ENCODE measurements around the gene FBXO4.

The FBXO4 gene, protein sequence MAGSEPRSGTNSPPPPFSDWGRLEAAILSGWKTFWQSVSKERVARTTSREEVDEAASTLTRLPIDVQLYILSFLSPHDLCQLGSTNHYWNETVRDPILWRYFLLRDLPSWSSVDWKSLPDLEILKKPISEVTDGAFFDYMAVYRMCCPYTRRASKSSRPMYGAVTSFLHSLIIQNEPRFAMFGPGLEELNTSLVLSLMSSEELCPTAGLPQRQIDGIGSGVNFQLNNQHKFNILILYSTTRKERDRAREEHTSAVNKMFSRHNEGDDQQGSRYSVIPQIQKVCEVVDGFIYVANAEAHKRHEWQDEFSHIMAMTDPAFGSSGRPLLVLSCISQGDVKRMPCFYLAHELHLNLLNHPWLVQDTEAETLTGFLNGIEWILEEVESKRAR

DNA sequence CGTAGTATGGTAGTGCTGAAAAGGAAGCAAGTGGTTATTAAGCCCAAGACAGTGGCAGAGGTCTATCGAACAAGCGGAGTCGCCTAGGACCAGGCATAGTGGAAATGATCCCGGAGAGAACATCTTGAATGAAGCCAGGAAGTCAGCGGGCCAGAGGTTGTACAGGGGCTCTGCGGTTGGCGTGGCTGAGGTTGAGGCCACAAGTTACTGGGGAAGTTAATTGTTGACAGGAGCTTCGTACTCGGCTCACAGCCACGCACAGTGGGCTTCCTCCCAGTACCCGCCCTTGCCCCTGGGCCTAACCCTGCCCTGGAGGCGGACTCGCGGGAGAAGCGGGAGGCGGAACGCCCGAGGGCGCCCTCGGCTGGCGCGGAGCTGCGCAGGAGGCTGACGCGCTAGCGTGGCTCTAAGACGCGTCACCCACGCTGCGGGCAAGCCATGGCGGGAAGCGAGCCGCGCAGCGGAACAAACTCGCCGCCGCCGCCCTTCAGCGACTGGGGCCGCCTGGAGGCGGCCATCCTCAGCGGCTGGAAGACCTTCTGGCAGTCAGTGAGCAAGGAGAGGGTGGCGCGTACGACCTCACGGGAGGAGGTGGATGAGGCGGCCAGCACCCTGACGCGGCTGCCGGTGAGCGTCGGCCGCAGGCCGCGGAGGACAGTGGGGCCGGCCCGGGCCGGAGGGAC lies at the start of gene FBXO4:
Gene FBXO4 (plus strand): TSS at position 410 of the 683 bp plus-strand sequence. CDS start 29 bp downstream, at position 439.
- peak; percentile 57 to 78 for DNase-seq (ENCODE audit: extremely low read depth in 1 of 2, low read depth in 1 of 2)

DNA sequence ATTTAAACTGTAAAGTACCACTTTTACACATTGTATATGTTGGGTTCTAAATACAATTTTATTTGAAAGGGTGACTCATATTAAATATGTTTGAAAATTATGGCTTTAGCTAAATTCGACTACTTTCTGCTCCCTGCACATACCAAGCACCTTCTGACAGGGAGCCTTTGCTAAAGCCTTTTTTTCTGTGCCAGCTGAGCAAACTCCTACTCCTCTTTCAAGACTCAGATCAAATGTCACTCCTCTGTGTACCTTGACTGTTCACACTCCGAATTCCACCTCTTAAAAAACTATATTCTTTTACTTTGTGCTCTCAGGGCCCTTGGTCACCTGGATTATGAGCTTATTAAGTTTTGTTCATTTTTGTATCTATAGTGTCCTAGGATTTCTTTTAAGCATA lies 48.4 kb upstream of the FBXO4 start:
- DNase-seq (ENCODE audit: extremely low read depth in 1 of 2, low read depth in 1 of 2): no peak

DNA sequence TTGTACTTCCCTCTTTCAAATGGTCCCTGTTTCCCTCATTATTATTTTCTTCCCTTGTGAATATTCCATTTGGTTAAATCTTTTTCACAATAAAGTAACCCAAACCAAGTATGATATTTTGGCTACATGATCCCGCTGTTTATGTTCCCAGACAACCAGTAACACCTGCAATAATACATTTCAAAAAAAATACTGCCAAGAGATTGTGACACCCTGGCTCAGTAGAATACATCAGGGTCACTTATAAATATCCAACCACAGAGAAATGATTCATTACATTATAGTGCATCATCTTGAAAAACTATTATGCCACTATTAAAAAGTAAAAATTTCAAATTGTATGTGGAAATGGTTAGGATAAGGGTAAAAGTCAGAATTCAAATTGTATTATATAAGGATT lies 47.7 kb upstream of the FBXO4 start:
- no peak for DNase-seq (ENCODE audit: extremely low read depth in 1 of 2, low read depth in 1 of 2)

DNA sequence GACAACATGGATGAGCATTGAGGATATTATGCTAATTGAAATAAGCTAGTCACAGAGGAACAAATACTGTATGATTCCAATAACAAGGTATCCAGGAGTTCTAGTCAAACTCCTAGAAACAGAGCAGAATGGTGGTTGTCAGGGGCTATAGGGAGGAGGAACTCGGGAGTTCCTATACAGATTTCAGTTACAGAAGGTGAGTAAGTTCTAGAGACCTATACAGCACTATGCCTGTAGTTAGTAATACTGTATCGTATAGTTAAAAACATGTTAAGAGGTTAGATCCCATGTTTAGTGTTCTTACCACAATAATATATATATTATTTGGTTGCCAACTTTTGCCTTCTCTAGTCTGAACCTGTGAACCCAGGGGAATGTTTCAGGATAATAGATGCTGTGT lies 46.9 kb upstream of the FBXO4 start:
- DNase-seq (ENCODE audit: extremely low read depth in 1 of 2, low read depth in 1 of 2): no peak

DNA sequence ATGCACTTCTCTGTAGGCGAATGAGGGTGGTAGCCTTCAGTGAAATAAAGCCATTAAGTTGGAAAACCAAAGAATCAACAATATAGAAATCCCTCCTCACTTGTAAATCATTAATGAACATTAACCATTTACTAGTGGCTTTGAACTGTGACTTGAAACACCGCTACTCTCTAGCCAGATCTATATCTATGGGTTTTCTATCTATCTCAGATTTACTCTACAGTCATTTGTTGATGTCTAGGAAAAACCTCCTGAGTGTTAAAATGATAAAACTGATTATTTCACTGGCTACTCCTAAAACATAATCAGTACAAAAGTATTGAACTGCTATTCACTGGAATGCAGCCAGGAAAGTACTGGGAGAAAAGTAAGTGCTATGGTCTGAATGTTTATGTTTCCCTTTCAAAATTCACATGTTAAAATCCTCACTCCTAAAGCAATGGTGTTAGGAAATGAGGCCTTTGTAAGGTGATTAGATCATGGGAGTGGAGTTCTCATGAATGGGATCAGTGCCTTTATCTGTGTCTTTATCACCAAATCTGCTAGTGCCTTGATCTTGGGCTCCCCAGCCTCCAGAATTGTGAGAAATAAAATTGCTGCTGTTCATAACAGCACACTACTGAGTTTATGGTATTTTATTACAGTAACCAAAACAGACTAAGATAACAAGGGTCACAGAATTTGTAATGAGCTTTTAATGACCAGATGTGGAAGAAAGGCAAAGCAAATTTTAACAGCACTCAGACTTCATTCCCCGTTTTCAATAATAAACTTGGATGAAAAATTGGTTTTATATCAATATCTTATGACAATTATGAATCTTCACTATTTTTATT lies 46.2 kb upstream of the FBXO4 start:
- DNase-seq (ENCODE audit: extremely low read depth in 1 of 2, low read depth in 1 of 2): no peak

DNA sequence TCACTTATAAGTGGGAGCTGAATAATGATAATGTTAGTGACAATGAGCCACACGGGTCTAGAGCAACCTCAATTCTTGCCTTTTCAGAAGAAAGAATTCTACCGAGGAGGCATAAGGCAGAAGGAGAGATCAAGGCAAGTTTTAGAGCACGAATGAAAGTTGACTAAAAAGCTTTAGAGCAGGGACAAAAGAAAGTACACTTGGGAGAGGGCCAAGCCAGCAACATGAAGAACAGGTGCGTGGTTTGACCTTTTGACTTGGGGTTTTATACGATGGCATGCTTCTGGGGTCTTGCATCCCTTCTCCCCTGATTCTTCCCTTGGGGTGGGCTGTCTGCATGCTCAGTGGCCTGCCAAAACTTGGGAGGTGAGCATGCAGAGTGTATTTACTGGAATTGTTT lies 42.3 kb upstream of the FBXO4 start:
- no peak for DNase-seq (ENCODE audit: extremely low read depth in 1 of 2, low read depth in 1 of 2)

DNA sequence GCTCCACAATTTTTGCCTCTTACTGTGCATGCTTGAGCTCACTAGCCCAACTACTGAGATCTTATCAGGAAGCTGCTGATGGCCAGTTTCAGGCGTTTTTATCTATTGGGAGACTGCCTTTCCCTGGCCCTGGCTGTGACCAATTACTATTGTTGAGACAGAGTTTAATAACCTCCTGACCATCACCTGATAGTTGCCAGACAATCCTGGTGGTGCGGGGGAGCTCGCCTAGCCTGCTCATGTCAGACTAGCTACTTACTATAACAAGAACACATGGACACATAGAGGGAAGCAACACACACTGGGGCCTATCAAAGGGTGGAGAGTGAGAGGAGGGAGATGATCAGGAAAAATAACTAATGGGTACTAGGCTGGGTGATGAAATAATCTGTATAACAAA lies 41.8 kb upstream of the FBXO4 start:
- no peak for DNase-seq (ENCODE audit: extremely low read depth in 1 of 2, low read depth in 1 of 2)

DNA sequence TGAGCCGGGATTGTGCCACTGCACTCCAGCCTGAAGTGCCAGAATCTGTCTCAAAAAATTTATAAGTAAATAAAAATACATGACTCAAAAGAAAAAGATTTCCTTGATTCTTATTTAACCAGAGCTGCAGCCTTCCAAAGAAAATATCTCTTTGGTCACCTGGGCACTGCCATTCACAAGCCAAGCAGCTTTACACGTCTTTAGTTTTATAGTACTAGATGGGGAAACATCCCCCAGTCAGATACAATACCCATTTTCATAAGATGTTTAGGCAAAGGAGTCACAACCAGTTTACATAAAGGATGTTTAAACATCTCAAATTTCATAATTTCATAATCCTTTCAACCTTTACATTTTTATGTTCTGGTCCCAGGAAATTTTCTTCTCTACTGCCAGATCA lies 41.1 kb upstream of the FBXO4 start:
- no peak for DNase-seq (ENCODE audit: extremely low read depth in 1 of 2, low read depth in 1 of 2)

DNA sequence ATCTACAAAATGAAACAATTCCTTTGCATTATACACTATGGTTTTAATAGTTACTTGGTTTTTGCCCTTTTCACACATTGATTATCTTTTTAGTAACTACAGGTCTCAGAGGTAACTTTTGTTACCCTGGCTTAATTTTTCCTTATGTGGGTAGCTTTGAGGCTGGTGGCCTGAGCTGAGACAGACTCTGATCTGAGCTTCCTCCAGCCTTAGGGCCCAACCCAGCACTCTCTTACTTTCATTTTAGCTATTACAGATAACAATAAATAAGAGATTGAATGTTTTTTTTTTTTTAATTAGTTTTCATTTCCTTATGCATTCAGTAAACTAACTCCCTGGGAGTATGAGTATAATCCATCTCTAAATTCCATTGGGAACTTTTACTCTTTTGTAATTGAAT lies 39.8 kb upstream of the FBXO4 start:
- DNase-seq (ENCODE audit: extremely low read depth in 1 of 2, low read depth in 1 of 2): no peak

DNA sequence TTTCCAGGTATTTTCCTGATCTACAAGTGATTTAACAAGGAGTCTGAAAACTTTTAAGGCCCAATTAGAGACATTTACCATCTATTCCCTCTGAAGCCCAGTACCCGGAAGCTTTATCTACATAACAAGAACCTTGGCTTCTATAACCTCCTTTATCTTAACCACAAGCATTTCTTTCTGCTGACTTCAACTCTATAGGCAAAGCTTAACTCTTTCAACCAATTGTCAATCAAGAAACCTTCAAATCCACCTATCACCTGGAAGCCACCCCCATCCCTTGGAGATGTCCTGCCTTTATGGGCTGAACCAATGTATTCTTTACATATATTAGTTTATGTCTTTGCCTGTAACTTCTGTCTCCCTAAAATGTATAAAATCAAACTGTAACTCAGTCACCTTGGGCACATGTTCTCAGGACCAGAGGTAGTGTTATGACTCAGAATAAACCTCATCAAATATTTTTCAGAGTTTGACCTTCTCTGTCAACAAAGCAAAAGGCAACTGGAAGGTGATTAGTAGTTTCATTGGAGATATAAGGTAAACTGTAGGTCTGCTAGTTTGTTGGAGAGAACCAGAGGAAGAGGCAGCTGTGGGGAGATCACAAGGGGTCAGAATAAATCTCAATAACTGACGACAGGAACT lies 33.9 kb upstream of the FBXO4 start:
- no peak for DNase-seq (ENCODE audit: extremely low read depth in 1 of 2, low read depth in 1 of 2)

DNA sequence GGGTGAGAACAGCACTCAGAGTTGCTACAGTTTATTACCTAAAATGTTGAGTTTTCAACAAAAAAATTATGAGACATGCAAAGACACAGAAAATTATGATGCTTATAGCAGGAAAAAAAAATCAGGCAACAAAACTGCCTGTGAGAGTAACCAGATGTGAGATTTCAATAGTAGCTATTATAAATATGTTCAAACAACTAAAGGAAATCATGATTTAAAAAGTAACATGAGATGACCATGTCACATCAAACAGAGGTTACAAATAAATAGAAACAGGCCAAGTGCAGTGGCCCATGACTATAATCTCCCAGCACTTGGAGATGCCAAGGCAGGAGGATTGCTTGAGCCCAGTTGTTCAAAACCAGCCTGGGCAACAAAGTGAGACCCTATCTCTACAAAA lies 33.0 kb upstream of the FBXO4 start:
- DNase-seq (ENCODE audit: extremely low read depth in 1 of 2, low read depth in 1 of 2): no peak

DNA sequence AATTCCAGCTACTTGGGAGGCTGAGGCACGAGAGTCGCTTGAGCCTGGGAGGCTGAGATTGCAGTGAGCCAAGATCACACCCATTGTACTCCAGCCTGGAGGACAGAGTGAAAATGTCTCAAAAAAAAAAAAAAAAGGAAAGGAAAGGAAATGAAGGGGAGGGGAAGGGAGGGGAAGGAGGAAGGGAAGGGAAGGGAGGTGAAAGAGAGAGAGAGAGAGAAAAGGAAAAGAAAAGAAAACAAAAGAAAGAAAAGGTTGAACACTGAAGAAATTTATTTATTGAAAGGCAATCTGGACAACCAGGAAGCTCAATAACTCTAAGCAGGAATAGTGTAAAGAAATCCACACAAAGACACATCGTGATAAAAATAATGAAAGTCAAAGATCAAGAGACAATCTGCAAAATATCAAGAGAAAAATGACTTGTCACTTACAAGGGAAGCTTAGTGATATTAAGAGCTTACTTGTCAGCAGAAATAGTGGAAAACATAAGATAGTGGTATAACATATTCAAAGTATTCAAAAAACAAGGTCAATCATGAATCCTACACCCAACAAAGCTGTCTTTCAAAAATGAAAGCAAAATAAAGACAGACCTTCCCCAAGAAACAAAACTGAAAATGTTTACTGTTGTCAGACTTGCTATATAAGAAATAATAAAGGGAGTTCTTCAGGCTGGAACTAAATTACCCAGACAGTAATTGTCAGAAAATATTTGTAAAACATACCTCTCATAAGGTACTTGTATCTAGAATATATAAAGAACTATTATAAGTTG lies 31.8 kb upstream of the FBXO4 start:
- no peak for DNase-seq (ENCODE audit: extremely low read depth in 1 of 2, low read depth in 1 of 2)

DNA sequence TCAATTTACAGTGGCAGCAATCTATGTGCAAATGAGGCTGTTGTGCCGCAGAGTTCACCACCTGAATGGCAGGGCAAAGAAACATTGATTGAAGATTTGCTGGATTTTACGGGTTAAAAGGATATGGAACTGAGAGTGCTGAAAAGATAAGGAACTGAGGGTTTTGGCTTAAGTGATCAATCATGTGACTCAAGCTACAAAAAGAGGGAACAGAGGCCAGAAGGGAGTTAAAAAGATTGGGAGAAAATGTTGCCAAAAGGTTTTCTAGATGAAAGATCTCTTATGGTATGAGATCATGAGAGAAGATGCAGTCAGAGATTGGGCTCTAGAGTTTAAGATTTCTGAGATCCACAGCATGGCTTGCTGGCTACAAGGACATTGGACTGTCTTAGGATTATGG lies 28.9 kb upstream of the FBXO4 start:
- DNase-seq (ENCODE audit: extremely low read depth in 1 of 2, low read depth in 1 of 2): no peak

DNA sequence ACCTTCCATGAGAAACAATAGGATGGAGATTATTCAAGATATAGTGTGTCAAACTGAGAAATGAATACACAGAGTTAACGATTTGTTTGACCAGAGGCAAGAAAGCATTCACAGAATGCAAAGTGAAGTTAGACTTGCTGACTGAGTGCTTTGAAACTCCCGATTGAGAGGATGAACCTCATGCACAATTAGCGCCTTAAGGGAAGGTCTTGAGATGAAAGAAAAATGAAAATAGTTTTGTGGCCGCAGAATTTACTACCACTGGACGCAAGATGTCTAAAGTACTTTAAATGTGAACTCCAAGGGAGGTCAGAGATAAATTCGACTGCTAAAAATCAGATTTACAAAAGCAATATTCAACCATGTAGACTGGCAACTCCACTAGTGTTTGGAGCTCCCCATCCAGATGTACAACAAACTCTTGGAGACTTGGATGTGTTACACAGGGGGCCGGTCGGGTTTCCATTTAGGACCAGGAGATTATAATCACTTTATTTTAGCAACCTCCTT lies 21.6 kb upstream of the FBXO4 start:
- no peak for DNase-seq (ENCODE audit: extremely low read depth in 1 of 2, low read depth in 1 of 2)

DNA sequence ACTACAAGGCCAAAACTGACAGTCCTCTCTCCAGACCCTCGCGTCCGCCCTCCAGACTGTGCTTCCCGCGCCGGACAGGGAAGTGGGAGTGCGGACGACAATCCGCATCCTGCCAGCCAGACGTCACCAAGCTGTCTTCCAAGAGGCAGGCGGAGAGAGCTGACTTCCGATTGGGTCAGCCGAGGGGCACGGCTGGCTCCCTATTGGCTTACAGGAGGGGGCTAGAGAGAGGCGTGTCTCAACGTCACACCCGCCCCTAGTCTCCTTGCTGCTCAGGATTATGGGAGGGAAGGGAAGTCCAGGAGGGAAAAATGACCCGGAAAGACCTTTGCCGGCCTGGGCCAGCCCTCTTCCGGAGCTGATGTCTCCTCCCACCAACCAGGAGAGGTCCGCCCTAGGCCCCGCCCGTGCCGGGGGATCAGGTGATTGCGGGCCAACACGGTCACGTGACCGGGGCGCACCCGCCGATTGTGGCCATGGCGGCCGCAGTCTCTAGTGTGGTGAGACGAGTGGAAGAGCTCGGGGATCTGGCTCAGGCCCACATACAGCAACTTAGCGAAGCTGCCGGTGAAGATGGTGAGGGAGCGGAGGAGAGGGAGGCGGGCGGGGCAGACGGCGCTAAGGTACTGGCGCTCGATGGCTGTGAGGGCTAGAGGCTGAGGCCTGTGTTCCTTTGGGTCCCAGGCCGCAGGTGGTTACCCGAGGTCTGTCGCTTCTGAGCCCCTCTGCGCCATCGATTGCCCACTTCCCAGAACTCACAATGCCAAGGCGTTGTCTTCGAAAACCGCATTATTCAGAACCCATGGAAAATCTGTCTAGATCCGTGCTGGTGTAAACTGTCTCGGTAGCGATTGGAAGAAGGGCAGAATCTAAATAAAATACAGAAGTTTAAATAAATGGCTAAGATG lies 20.9 kb upstream of the FBXO4 start, which contains the start of gene RIMOC1:
Gene RIMOC1 (plus strand): TSS at position 453 of the 908 bp plus-strand sequence. CDS start 24 bp downstream, at position 477.
- peak; percentile 89 to 95 for DNase-seq (ENCODE audit: extremely low read depth in 1 of 2, low read depth in 1 of 2)

DNA sequence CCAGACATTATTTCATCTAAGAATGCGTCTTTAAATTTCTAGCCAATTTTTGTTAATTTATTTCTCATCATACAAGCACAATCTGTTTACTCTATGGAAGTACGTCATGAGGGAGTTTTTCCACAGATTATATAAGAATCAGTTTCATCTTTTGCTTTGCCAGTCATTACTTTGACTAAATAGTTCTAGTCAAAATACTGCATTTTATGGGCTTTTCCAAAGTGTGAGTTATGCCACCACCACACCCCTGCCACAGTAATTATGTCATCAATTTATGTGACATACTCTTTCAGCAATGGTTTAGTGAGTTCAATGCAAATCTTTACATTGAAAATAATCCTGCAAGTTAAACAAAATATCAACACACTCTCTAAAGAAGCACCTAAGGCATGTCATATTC lies 18.9 kb upstream of the FBXO4 start:
- no peak for DNase-seq (ENCODE audit: extremely low read depth in 1 of 2, low read depth in 1 of 2)

DNA sequence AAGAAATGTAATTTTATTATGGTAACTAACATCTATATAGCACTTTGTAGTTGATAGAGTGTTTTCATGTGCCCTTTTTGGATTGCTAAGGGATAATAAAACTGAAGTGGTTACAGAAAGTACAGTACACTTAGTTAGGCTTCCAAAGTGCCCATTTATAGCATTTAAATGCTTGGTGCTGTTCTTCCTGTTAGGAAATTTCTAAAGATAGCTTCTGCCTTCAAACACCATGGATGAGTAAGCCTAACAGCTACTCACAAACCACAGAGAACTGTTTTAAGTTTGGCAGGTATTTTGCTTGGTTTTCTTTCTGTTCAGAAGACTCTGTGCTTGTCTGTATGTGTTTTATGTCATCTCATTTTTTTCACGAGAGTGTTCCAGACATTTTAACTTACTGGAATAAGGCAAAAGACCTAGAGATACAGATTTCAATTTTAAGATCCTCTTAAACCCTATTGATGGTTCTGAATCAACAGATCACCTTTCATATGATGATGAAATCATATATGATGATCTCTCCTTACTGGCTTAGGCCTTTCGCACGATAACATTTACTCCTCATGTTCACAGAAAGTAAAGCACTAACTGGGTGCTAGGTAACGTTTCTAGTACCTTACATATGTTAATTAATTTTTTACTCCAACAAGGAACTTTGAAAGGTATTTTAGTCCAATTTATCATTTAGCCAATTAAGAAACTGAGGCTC lies 16.6 kb upstream of the FBXO4 start:
- no peak for DNase-seq (ENCODE audit: extremely low read depth in 1 of 2, low read depth in 1 of 2)

DNA sequence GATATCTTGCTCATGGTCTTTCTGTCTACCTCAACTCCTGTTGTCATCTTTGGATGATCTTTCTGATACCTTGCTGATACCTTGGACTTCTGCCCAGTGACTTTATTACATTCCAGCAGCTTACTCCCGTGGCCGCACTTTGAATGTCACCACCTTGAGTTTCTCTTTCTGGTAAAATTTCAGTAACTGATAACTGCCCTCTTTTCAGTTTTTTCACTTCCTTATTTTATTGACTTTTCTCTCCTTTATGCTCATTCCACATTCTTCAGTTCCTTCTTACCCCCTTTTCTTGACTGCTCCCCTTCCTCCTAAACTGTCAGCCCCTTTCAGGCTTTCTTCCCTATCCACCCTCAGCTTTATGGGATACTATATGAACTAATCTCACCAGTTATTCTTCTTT lies 7.0 kb upstream of the FBXO4 start:
- DNase-seq (ENCODE audit: extremely low read depth in 1 of 2, low read depth in 1 of 2): no peak
